ENCODE measurements around the gene CCL14. TPM values are rescaled to one million over a fixed set of nuclear protein-coding genes. Genes with fewer than 3 reads are reported as not detected.
A peak's percentile ranks its signal among the peaks of the same experiment; 100 is the strongest.

CCL14 gene
- total and polyA plus RNA-seq, 2 of the 13 experiments (the other 11 are each of a cell fraction or from before 2014, with no cell fraction given) = 1.1 to 1.7 TPM

- TF ChIP-seq SNAPC4 (CRISPR knock-in tag; IDR thresholded peaks at IDR 0.05) (no peak), ZFX (CRISPR knock-in tag; IDR thresholded peaks at IDR 0.05; ENCODE audit: low read depth) (peak; percentile 90), ETV6 (CRISPR knock-in tag; conservative IDR thresholded peaks at IDR 0.05) (0 out of 2 replicates have a peak, but pooled peaks have one; percentile 30), ZNF33B (CRISPR knock-in tag; IDR thresholded peaks at IDR 0.05) (no peak), SMAD3 (CRISPR knock-in tag; IDR thresholded peaks at IDR 0.05) (peak; percentile 90), SAP130 (CRISPR knock-in tag; IDR thresholded peaks at IDR 0.05; ENCODE audit: low read depth) (peak; percentile 76), ZNF180 (CRISPR knock-in tag; IDR thresholded peaks at IDR 0.05; ENCODE audit: borderline replicate concordance, low read depth) (no peak), UBTF (CRISPR knock-in tag; IDR thresholded peaks at IDR 0.05) (peak; percentile 39; the same call in 1 of the 2 replicates), MAFF (IDR thresholded peaks at IDR 0.05; ENCODE audit: low read depth, low read length) (peak; percentile 68), ZNF292 (CRISPR knock-in tag; IDR thresholded peaks at IDR 0.05; ENCODE audit: borderline replicate concordance, low read depth) (peak; percentile 87; the same call in 1 of the 2 replicates), PREB (CRISPR knock-in tag; IDR thresholded peaks at IDR 0.05) (no peak), RERE (CRISPR knock-in tag; IDR thresholded peaks at IDR 0.05; ENCODE audit: low read depth) (peak; percentile 96), HMG20A (CRISPR knock-in tag; IDR thresholded peaks at IDR 0.05; ENCODE audit: borderline replicate concordance) (peak; percentile 90), ZFP41 (CRISPR knock-in tag; IDR thresholded peaks at IDR 0.05; ENCODE audit: borderline replicate concordance) (no peak)
Observed at GRCh38 chr17:35973333-35974260, 12.9 kb downstream of the CCL14 start (continued).
